ENCODE results near the gene MFNG. TPM values are rescaled to one million over a fixed set of nuclear protein-coding genes. Genes with fewer than 3 reads are reported as not detected.
"Not testable (repeated sequence)": the region's sequence is repeated elsewhere in the genome, so short reads cannot be mapped to it uniquely, and the experiment has no call there.

The MFNG gene
- 1 to 10 TPM; 4.2 to 9.6 (median 6.1) TPM for polyA plus RNA-seq (ENCODE audit: insufficient read length in 10 of 10)
- long read RNA-seq, donor 1: 0 reads
- long read RNA-seq, donor 2, partial matches to known transcripts: 0 of 1 reads
- long read RNA-seq, donor 2, other reads (novel, unspliced or antisense): 0 of 1 reads
- long read RNA-seq, donor 3: 0 reads
- long read RNA-seq, donor 4, partial matches to known transcripts: 0 of 3 reads
- long read RNA-seq, donor 4, other reads (novel, unspliced or antisense): 0 of 3 reads
- long read RNA-seq, donor 5, partial matches to known transcripts: 0 of 3 reads
- long read RNA-seq, donor 5, other reads (novel, unspliced or antisense): 0 of 3 reads
- long read RNA-seq, donor 6, partial matches to known transcripts: 0 of 1 reads
- long read RNA-seq, donor 6, other reads (novel, unspliced or antisense): 0 of 1 reads
- long read RNA-seq, donor 7, partial matches to known transcripts: 0 of 2 reads
- long read RNA-seq, donor 7, other reads (novel, unspliced or antisense): 0 of 2 reads
- long read RNA-seq, donor 8, partial matches to known transcripts: 0 of 2 reads
- long read RNA-seq, donor 8, other reads (novel, unspliced or antisense): 0 of 2 reads
- long read RNA-seq, donor 9: 0 reads

- peak in 1 of 3 donors; percentile 73 for DNase-seq
These were observed at the start of gene MFNG for GRCh38 chr22:37486224-37486845. TSS of gene MFNG (minus strand) at chr22:37486384. CDS start at chr22:37486177, 207 bp downstream.

- DNase-seq: no peak
These were observed 49.0 kb upstream of the MFNG start for GRCh38 chr22:37535159-37535558.

GRCh38 chr22:37534445-37534844 lies 48.3 kb upstream of the MFNG start:
- no peak for DNase-seq

- no peak for DNase-seq
These were observed 47.8 kb upstream of the MFNG start for GRCh38 chr22:37533995-37534394.

GRCh38 chr22:37529652-37530345 lies 43.6 kb upstream of the MFNG start:
- DNase-seq: no peak

GRCh38 chr22:37527952-37528351 lies 41.8 kb upstream of the MFNG start:
- not testable (repeated sequence) for DNase-seq

- DNase-seq: not testable (repeated sequence)
These were observed 41.0 kb upstream of the MFNG start for GRCh38 chr22:37527081-37527752.

- no peak for DNase-seq
These were observed 40.2 kb upstream of the MFNG start for GRCh38 chr22:37526376-37526775.

GRCh38 chr22:37525746-37526350 lies 39.7 kb upstream of the MFNG start:
- no peak for DNase-seq

GRCh38 chr22:37525073-37525745 lies 39.0 kb upstream of the MFNG start:
- no peak for DNase-seq

- no peak for DNase-seq
These were observed 36.3 kb upstream of the MFNG start for GRCh38 chr22:37522482-37522881.

- no peak for DNase-seq
These were observed 35.1 kb upstream of the MFNG start for GRCh38 chr22:37521236-37521739.

- DNase-seq: no peak
These were observed 34.6 kb upstream of the MFNG start for GRCh38 chr22:37520776-37521191.

GRCh38 chr22:37519268-37520195 lies 33.3 kb upstream of the MFNG start, which contains the start of gene CARD10:
TSS of gene CARD10 (minus strand) at chr22:37519415. CDS start at chr22:37519200, 215 bp downstream.
- peak in 1 of 3 donors; percentile 55 for DNase-seq

- DNase-seq: peak in 1 of 3 donors; percentile 65
These were observed 32.5 kb upstream of the MFNG start for GRCh38 chr22:37518509-37519267.

- no peak for DNase-seq
These were observed 31.8 kb upstream of the MFNG start for GRCh38 chr22:37517826-37518450.

- no peak for DNase-seq
These were observed 30.3 kb upstream of the MFNG start for GRCh38 chr22:37516456-37516855.

- no peak for DNase-seq
These were observed 29.7 kb upstream of the MFNG start for GRCh38 chr22:37515901-37516300.

Data from muscle of back (tissue), 13 donors.